ENCODE results near the gene MSN.

MSN gene

GRCh38 chrX:65697915-65698796 lies 30.7 kb downstream of the MSN start:
- Histone ChIP-seq H3K9ac (ENCODE audit: low read length) (peak overlapping the region; percentile 72), H4K20me1 (ENCODE audit: insufficient read depth, low read length) (no peaks in the 10 kb centered on the region), H3F3A (ENCODE audit: insufficient read depth, low read length) (peaks cover 5% of the 10 kb centered on the region; the same call in 1 of the 2 replicates), H3K4me2 (ENCODE audit: low read length) (peak overlapping the region; percentile 54), H3K4me3 (ENCODE audit: low read depth, low read length, poor library complexity, severe bottlenecking) (peak overlapping the region; percentile 40), H3K79me2 (ENCODE audit: insufficient read depth, low read length) (peaks cover 5% of the 10 kb centered on the region; the same call in 1 of the 2 replicates), H3K27ac (ENCODE audit: low read depth, low read length, poor library complexity, severe bottlenecking) (peak overlapping the region; percentile 100), H2AFZ (ENCODE audit: low read length) (no peak overlapping the region), H3K4me1 (ENCODE audit: insufficient read depth, low read length, severe bottlenecking) (peaks cover 84% of the 10 kb centered on the region), H3K36me3 (ENCODE audit: insufficient read depth, low read length) (peaks cover 6% of the 10 kb centered on the region; the same call in 1 of the 2 replicates), H3K9me2 (ENCODE audit: low read depth, low read length) (no peaks in the 10 kb centered on the region), H3K27me3 (ENCODE audit: insufficient read depth, low read length) (no peaks in the 10 kb centered on the region), H3K9me3 (ENCODE audit: low read length) (no peaks in the 10 kb centered on the region)
- no peak for TF ChIP-seq EZH2 (IDR thresholded peaks at IDR 0.05; ENCODE audit: borderline replicate concordance, low read length)
- TF ChIP-seq CTCF (IDR thresholded peaks at IDR 0.05; ENCODE audit: low read length), result no peak

GRCh38 chrX:65702956-65703355 lies 35.5 kb downstream of the MSN start:
- H3K9me3 ChIP-seq (ENCODE audit: low read length), result no peaks in the 10 kb centered on the region
- no peaks in the 10 kb centered on the region for H3F3A ChIP-seq (ENCODE audit: insufficient read depth, low read length)
- 0 out of 2 replicates have a peak, but pooled peaks cover 7% of the 10 kb centered on the region for H3K79me2 ChIP-seq (ENCODE audit: insufficient read depth, low read length)
- H3K27ac ChIP-seq (ENCODE audit: low read depth, low read length, poor library complexity, severe bottlenecking), result no peak overlapping the region
- TF ChIP-seq EZH2 (IDR thresholded peaks at IDR 0.05; ENCODE audit: borderline replicate concordance, low read length) (no peak), CTCF (IDR thresholded peaks at IDR 0.05; ENCODE audit: low read length) (no peak)
- H3K27me3 ChIP-seq (ENCODE audit: insufficient read depth, low read length), result no peaks in the 10 kb centered on the region
- H4K20me1 ChIP-seq (ENCODE audit: insufficient read depth, low read length), result no peaks in the 10 kb centered on the region
- H3K4me2 ChIP-seq (ENCODE audit: low read length), result no peak overlapping the region
- H3K9me2 ChIP-seq (ENCODE audit: low read depth, low read length), result no peaks in the 10 kb centered on the region
- no peak overlapping the region for H2AFZ ChIP-seq (ENCODE audit: low read length)
- H3K9ac ChIP-seq (ENCODE audit: low read length), result no peak overlapping the region
- H3K4me1 ChIP-seq (ENCODE audit: insufficient read depth, low read length, severe bottlenecking), result peaks cover 72% of the 10 kb centered on the region
- peaks cover 8% of the 10 kb centered on the region; the same call in 1 of the 2 replicates for H3K36me3 ChIP-seq (ENCODE audit: insufficient read depth, low read length)
- no peak overlapping the region for H3K4me3 ChIP-seq (ENCODE audit: low read depth, low read length, poor library complexity, severe bottlenecking)

GRCh38 chrX:65705439-65705838 lies 38.0 kb downstream of the MSN start:
- Histone ChIP-seq H3K4me3 (ENCODE audit: low read depth, low read length, poor library complexity, severe bottlenecking) (no peak overlapping the region), H3K4me1 (ENCODE audit: insufficient read depth, low read length, severe bottlenecking) (peaks cover 47% of the 10 kb centered on the region), H3K9ac (ENCODE audit: low read length) (no peak overlapping the region), H4K20me1 (ENCODE audit: insufficient read depth, low read length) (no peaks in the 10 kb centered on the region), H3K9me3 (ENCODE audit: low read length) (no peaks in the 10 kb centered on the region), H2AFZ (ENCODE audit: low read length) (no peak overlapping the region), H3K27ac (ENCODE audit: low read depth, low read length, poor library complexity, severe bottlenecking) (peak overlapping the region; percentile 18), H3K4me2 (ENCODE audit: low read length) (peak overlapping the region; percentile 16; the same call in 1 of the 2 replicates), H3F3A (ENCODE audit: insufficient read depth, low read length) (no peaks in the 10 kb centered on the region), H3K36me3 (ENCODE audit: insufficient read depth, low read length) (peaks cover 14% of the 10 kb centered on the region; the same call in 1 of the 2 replicates), H3K27me3 (ENCODE audit: insufficient read depth, low read length) (no peaks in the 10 kb centered on the region), H3K79me2 (ENCODE audit: insufficient read depth, low read length) (peaks cover 13% of the 10 kb centered on the region; the same call in 1 of the 2 replicates), H3K9me2 (ENCODE audit: low read depth, low read length) (no peaks in the 10 kb centered on the region)
- TF ChIP-seq EZH2 (IDR thresholded peaks at IDR 0.05; ENCODE audit: borderline replicate concordance, low read length), result no peak
- no peak for TF ChIP-seq CTCF (IDR thresholded peaks at IDR 0.05; ENCODE audit: low read length)

Measured in OCI-LY1 (cell line).